Uterus (tissue), 2 donors: ENCODE data around the gene CEP43.

Experiments
- POLR2A ChIP-seq, 2 donors: fragments of 450-650 bp; IDR thresholded peaks; one replicate each; pipeline ENCODE4 v1.6.1; 2016; ENCODE audit warnings: antibody characterized with exemption in 2 of 2, mild to moderate bottlenecking in 1 of 2, moderate library complexity in 1 of 2
- TF ChIP-seq, protein P1 (sequence below), 4 experiments: fragments of 200-600 bp in 2 of 4; fragments of 450-650 bp in 2 of 4; sonication (generic) in 2 of 4; IDR thresholded peaks; one replicate each; pipeline ENCODE4 v1.5.1; 2016 to 2019; ENCODE audit warnings: antibody characterized with exemption in 4 of 4, mild to moderate bottlenecking in 2 of 4, moderate library complexity in 1 of 4

DNA sequence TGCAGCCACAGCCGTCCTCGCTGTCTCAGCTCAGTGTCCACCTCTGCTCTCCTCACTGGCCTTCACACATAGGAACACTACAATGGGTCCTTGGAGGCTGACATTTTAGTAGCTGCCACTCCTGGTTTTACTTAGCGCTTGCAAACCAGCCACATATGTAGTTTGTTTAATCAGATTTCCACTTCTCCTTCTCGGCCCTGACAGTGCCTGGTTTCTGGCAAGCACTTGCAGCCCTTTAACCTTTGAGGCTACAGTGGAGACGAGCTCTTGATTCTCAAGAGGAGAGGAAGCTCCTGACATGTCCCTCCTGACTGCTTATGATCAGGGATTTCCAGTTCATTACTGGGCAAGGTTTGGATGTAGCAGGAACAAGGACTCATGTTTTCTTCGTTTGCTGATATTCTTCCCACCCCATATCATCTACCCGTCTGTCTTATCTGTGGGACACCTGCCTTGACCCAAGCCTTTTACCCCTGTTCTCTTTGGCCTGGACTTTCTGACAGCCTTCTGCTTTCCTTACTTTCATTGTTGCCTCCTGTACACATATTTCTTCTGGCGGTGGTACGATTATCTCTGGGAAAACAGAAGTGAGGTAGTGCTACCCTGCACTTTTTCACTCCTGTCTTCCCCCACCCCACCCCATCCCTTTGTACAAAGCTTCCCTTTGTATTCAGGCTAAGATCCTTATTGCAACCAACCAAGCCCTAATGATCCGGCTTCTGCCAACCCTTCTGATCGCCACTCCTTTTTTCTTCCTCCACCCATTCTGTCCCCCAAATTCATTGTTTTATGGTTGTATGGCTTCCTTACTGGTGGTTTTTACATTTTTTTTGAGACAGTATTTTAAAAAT is 31.2 kb downstream of the CEP43 start:
- TF ChIP-seq, protein P1, sequence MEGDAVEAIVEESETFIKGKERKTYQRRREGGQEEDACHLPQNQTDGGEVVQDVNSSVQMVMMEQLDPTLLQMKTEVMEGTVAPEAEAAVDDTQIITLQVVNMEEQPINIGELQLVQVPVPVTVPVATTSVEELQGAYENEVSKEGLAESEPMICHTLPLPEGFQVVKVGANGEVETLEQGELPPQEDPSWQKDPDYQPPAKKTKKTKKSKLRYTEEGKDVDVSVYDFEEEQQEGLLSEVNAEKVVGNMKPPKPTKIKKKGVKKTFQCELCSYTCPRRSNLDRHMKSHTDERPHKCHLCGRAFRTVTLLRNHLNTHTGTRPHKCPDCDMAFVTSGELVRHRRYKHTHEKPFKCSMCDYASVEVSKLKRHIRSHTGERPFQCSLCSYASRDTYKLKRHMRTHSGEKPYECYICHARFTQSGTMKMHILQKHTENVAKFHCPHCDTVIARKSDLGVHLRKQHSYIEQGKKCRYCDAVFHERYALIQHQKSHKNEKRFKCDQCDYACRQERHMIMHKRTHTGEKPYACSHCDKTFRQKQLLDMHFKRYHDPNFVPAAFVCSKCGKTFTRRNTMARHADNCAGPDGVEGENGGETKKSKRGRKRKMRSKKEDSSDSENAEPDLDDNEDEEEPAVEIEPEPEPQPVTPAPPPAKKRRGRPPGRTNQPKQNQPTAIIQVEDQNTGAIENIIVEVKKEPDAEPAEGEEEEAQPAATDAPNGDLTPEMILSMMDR (IDR thresholded peaks at IDR 0.05), result no peak
- no peak for TF ChIP-seq POLR2A (IDR thresholded peaks at IDR 0.05)
